Effector memory CD8-positive, alpha-beta T cell (primary cell): ENCODE results near the gene MARS1.
A peak's percentile ranks its signal among the peaks of the same experiment; 100 is the strongest.
"Not testable (repeated sequence)": the region's sequence is repeated elsewhere in the genome, so short reads cannot be mapped to it uniquely, and the experiment has no call there.

Experiments
- ATAC-seq: fragments of 150-1000 bp; cut with Tn5 transposase; replicated peaks from 2 replicates; pipeline ENCODE4 v1.10.0; 2021; ENCODE audit warnings: mild to moderate bottlenecking, moderate library complexity
- DNase-seq, 3 experiments: peaks; one replicate each; pipeline ENCODE4 v3.0.0; 2021
- H3K27ac Mint-ChIP-seq, 2 donors: one replicate each; pipeline ENCODE4 v1.8.0; 2022; ENCODE audit warnings: mild to moderate bottlenecking in 2 of 2, mixed read lengths in 2 of 2, moderate library complexity in 2 of 2
- H3K27me3 Mint-ChIP-seq, 2 donors: one replicate each; pipeline ENCODE4 v1.8.0; 2022; ENCODE audit warnings: mixed read lengths in 2 of 2
- H3K36me3 Mint-ChIP-seq: one replicate; pipeline ENCODE4 v1.8.0; 2022; ENCODE audit warnings: mild to moderate bottlenecking, moderate library complexity, mixed read lengths; ENCODE audit not compliant: insufficient read depth
- H3K4me1 Mint-ChIP-seq, 2 donors: one replicate each; pipeline ENCODE4 v1.8.0; 2022; ENCODE audit warnings: low read depth in 2 of 2, mixed read lengths in 2 of 2
- H3K4me3 Mint-ChIP-seq, 2 donors: one replicate each; pipeline ENCODE4 v1.8.0; 2022; ENCODE audit warnings: mild to moderate bottlenecking in 2 of 2, mixed read lengths in 2 of 2, moderate library complexity in 2 of 2
- H3K9me3 Mint-ChIP-seq, 2 donors: one replicate each; pipeline ENCODE4 v1.8.0; 2022; ENCODE audit warnings: mixed read lengths in 2 of 2

Gene MARS1

DNA sequence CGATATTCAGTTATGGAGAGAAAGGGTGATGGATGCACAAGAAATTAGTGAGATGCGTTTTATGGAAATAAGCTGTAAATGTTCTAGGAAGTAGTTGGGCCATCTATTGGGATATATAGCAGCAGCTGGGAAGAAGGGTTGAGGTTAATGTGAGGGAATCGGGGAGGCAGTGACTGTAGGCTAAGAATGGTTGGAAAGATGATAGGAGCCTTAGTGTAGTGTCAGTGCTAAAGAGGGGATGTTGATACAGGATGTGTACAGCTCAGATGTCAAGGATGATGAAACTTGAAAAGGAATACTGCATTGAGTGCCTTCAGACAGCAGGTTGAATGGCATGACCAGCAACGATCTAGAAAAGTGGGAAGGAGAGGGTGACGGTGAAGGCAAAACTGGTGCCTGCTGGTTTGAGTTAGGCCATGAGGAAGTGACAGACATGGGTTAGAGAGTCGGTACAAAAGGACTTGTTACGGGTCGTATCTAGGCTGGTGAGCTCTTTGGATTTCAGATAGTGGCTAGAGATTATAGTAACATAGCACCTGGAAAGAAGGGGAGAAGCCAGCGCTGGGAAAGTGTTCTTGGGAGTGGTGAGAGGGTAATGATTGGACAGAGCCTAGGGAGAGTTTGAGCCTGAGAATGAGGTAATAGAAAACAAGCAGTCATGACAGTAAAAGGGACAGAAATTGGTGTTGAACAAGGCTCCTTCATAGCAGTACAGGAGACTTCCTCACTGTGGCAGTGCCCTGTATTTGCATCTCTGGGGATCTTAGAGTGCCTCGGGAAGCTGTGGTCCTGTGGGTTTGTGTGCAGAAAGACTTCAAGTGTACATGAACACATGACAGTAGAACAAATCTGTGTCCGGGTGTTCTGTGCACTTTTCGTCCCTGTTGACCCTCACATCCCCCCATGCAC, 9.6 kb downstream of the MARS1 start:
- H3K27me3 Mint-ChIP-seq, result no peaks in the 10 kb centered on the region
- H3K36me3 Mint-ChIP-seq, result peaks cover 78% of the 10 kb centered on the region
- H3K4me3 Mint-ChIP-seq, result no peak overlapping the region
- ATAC-seq, result no peak
- peaks cover 7 to 19% of the 10 kb centered on the region in 2 donors for H3K4me1 Mint-ChIP-seq
- no peaks in the 10 kb centered on the region for H3K9me3 Mint-ChIP-seq
- DNase-seq, result no peak
- H3K27ac Mint-ChIP-seq, result peak overlapping the region; percentile 11 to 16

GRCh38 chr12:57498132-57498502, 10.2 kb downstream of the MARS1 start:
- Mint-ChIP-seq H3K4me3 (no peak overlapping the region), H3K4me1 (peaks cover 7 to 19% of the 10 kb centered on the region in 2 donors), H3K9me3 (no peaks in the 10 kb centered on the region), H3K36me3 (peaks cover 79% of the 10 kb centered on the region), H3K27me3 (no peaks in the 10 kb centered on the region), H3K27ac (peak overlapping the region; percentile 11 to 16)
- ATAC-seq (no peak), DNase-seq (no peak)

DNA sequence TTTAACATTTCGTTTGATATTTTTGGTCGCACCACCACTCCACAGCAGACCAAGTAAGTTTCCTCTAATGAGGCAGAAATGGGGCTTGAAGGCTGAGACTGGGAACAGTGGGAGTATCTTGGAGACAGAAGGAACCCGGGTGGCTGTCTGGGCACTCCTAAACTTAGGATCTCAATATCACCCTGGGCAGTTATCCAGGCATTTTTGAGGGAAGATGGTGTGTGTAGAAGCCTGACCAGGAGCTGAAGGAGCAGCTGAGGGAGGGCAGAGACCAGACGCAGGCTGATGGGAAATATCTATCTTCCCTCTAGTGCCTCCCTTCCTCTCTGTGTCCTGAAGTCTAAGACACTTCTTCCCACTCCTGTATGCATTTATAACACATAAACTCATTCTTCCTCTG, 10.7 kb downstream of the MARS1 start:
- no peak overlapping the region for H3K4me3 Mint-ChIP-seq
- H3K27ac Mint-ChIP-seq, result peak overlapping the region in 1 of 2 donors; percentile 11
- H3K4me1 Mint-ChIP-seq, result peaks cover 7 to 19% of the 10 kb centered on the region in 2 donors
- peaks cover 83% of the 10 kb centered on the region for H3K36me3 Mint-ChIP-seq
- no peaks in the 10 kb centered on the region for H3K9me3 Mint-ChIP-seq
- H3K27me3 Mint-ChIP-seq, result no peaks in the 10 kb centered on the region
- no peak for DNase-seq
- ATAC-seq, result no peak

- Mint-ChIP-seq H3K36me3 (peaks cover 90% of the 10 kb centered on the region), H3K27ac (no peak overlapping the region), H3K4me3 (no peak overlapping the region), H3K4me1 (peaks cover 7 to 19% of the 10 kb centered on the region in 2 donors), H3K9me3 (no peaks in the 10 kb centered on the region), H3K27me3 (no peaks in the 10 kb centered on the region)
- no peak for DNase-seq
- ATAC-seq, result no peak
These were observed 12.3 kb downstream of the MARS1 start for GRCh38 chr12:57500213-57500612.

DNA sequence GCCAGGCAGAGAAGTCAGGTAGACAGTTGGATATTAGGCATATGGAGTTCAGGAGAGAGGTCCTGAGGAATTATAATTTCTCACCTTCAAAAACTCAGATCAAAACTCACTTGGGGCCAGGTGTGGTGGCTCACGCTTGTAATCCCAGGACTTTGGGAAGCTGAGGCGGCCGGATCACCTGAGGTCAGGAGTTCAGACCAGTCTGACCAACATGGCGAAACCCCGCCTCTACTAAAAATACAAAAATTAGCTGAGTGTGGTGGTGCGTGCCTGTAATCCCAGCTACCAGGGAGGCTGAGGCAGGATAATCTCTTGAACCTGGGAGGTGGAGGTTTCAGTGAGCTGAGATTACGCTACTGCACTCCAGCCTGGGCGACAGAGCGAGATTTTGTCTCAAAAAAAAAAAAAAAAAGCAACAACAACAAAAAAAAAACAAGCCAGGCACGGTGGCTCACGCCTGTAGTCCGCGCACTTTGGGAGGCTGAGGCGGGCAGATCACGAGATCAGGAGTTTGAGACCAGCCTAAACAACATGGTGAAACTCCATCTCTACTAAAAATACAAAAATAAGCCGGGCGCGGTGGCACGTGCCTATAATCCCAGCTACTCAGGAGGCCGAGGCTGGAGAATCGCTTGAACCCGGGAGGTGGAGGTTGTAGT, 14.6 kb downstream of the MARS1 start:
- not testable (repeated sequence) for ATAC-seq, H3K27ac Mint-ChIP-seq
- peaks cover 5 to 13% of the 10 kb centered on the region in 2 donors for H3K4me1 Mint-ChIP-seq

GRCh38 chr12:57506541-57506940, 18.7 kb downstream of the MARS1 start:
- not testable (repeated sequence) for H3K4me3 Mint-ChIP-seq, H3K4me1 Mint-ChIP-seq, ATAC-seq, DNase-seq, H3K27me3 Mint-ChIP-seq, H3K9me3 Mint-ChIP-seq, H3K27ac Mint-ChIP-seq
- H3K36me3 Mint-ChIP-seq, result peaks cover 84% of the 10 kb centered on the region

More for the DNA sequence above, 14.6 kb downstream of the MARS1 start:
- H3K27me3 Mint-ChIP-seq, DNase-seq, H3K9me3 Mint-ChIP-seq, H3K4me3 Mint-ChIP-seq: not testable (repeated sequence)
- H3K36me3 Mint-ChIP-seq, result peaks cover 90% of the 10 kb centered on the region

GRCh38 chr12:57507796-57508195, 19.9 kb downstream of the MARS1 start:
- not testable (repeated sequence) for H3K27ac Mint-ChIP-seq, ATAC-seq, H3K9me3 Mint-ChIP-seq, H3K4me3 Mint-ChIP-seq, DNase-seq, H3K27me3 Mint-ChIP-seq, H3K4me1 Mint-ChIP-seq
- peaks cover 84% of the 10 kb centered on the region for H3K36me3 Mint-ChIP-seq

- no peak overlapping the region for H3K27ac Mint-ChIP-seq
- no peaks in the 10 kb centered on the region for H3K9me3 Mint-ChIP-seq
- ATAC-seq (no peak), DNase-seq (no peak)
- H3K27me3 Mint-ChIP-seq, result no peaks in the 10 kb centered on the region
- no peak overlapping the region for H3K4me3 Mint-ChIP-seq
- peaks cover 0 to 3% of the 10 kb centered on the region in 2 donors for H3K4me1 Mint-ChIP-seq
- H3K36me3 Mint-ChIP-seq, result peaks cover 82% of the 10 kb centered on the region
These were observed 23.3 kb downstream of the MARS1 start for GRCh38 chr12:57511161-57511560.

DNA sequence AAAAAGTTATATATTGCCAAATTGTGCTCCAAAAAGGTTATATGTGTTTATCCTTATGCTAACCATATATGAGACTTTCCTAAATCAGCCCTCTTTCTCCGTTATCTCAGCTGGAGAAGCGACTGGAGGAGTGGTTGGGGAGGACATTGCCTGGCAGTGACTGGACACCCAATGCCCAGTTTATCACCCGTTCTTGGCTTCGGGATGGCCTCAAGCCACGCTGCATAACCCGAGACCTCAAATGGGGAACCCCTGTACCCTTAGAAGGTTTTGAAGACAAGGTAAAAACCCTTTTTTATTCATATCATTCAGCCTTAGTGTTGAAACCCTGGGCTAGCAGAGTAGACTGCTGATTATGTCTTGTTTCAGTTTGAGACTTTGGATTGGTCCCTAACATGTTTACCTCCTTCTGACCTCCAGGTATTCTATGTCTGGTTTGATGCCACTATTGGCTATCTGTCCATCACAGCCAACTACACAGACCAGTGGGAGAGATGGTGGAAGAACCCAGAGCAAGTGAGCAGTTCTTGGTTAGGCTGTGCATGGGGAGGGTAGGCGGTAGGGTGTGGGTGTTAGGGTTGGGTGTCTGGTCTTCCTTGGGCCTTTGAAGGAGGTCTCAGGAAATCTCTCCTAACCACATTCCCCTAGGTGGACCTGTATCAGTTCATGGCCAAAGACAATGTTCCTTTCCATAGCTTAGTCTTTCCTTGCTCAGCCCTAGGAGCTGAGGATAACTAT, 23.9 kb downstream of the MARS1 start:
- ATAC-seq (no peak), DNase-seq (no peak)
- Mint-ChIP-seq H3K27me3 (no peaks in the 10 kb centered on the region), H3K36me3 (peaks cover 82% of the 10 kb centered on the region), H3K4me3 (no peak overlapping the region), H3K4me1 (peaks cover 0 to 3% of the 10 kb centered on the region in 2 donors), H3K9me3 (no peaks in the 10 kb centered on the region), H3K27ac (peak overlapping the region; percentile 17 to 84)

GRCh38 chr12:57512665-57513064, 24.8 kb downstream of the MARS1 start:
- H3K4me3 Mint-ChIP-seq, result no peak overlapping the region
- peaks cover 3 to 5% of the 10 kb centered on the region in 2 donors for H3K4me1 Mint-ChIP-seq
- H3K27ac Mint-ChIP-seq, result peak overlapping the region; percentile 17 to 84
- ATAC-seq (no peak), DNase-seq (no peak)
- H3K36me3 Mint-ChIP-seq, result peaks cover 90% of the 10 kb centered on the region
- no peaks in the 10 kb centered on the region for H3K9me3 Mint-ChIP-seq
- no peaks in the 10 kb centered on the region for H3K27me3 Mint-ChIP-seq

DNA sequence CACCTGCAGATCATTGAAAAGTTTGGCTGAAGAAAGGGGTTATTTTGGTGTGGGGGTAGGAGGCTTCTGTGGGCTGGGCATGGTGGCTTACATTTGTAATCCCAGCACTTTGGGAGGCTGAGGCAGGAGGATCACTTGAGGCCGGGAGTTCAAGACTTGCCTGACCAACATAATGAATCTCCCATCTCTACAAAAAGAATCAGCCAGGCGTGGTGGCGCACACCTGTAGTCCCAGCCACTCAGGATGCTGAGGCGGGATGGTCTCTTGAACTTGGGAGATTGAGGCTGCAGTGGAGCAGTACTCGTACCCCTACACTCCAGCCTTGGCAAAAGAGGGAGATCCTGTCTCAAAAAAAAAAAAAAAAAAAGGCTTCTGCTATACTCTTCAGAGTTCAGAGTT, 25.4 kb downstream of the MARS1 start:
- DNase-seq (no peak), ATAC-seq (no peak)
- Mint-ChIP-seq H3K4me3 (no peak overlapping the region), H3K36me3 (peaks cover 91% of the 10 kb centered on the region), H3K9me3 (no peaks in the 10 kb centered on the region), H3K4me1 (peaks cover 9 to 10% of the 10 kb centered on the region in 2 donors), H3K27me3 (no peaks in the 10 kb centered on the region), H3K27ac (peak overlapping the region; percentile 17 to 84)

GRCh38 chr12:57513677-57514076, 25.8 kb downstream of the MARS1 start:
- H3K27ac Mint-ChIP-seq, result peak overlapping the region in 1 of 2 donors; percentile 84
- peaks cover 93% of the 10 kb centered on the region for H3K36me3 Mint-ChIP-seq
- peaks cover 13 to 14% of the 10 kb centered on the region in 2 donors for H3K4me1 Mint-ChIP-seq
- not testable (repeated sequence) for DNase-seq, H3K9me3 Mint-ChIP-seq, H3K4me3 Mint-ChIP-seq, ATAC-seq, H3K27me3 Mint-ChIP-seq

GRCh38 chr12:57514246-57514645, 26.4 kb downstream of the MARS1 start:
- H3K27me3 Mint-ChIP-seq, H3K9me3 Mint-ChIP-seq, H3K4me3 Mint-ChIP-seq, DNase-seq, ATAC-seq, H3K27ac Mint-ChIP-seq: not testable (repeated sequence)
- Mint-ChIP-seq H3K36me3 (peaks cover 93% of the 10 kb centered on the region), H3K4me1 (peaks cover 19 to 20% of the 10 kb centered on the region in 2 donors)
